HEK293T (cell line): ENCODE results near the gene ORC3.

Experiments
- CTCF ChIA-PET: fragments of 350-600 bp; formaldehyde crosslinking; extraction: SDS; loops from one replicate; lab custom pipeline; 2021; ENCODE audit warnings: antibody characterized with exemption, inconsistent platforms; lab: Yijun Ruan, JAX
- POLR2A ChIA-PET: fragments of 350-600 bp; formaldehyde crosslinking; extraction: SDS; loops from one replicate; lab custom pipeline; 2020; ENCODE audit warnings: antibody characterized with exemption, inconsistent platforms; lab: Yijun Ruan, JAX
- DNase-seq: peaks from one replicate; pipeline ENCODE4 v3.0.0; 2012; ENCODE audit warnings: mixed read lengths; ENCODE audit errors: extremely low spot score
- ARNT ChIP-seq: fragments of 450-650 bp; IDR thresholded peaks from 2 replicates; pipeline ENCODE4 v1.6.1; 2017; ENCODE audit warnings: mild to moderate bottlenecking
- BHLHE40 ChIP-seq: fragments of 450-650 bp; IDR thresholded peaks from 2 replicates; pipeline ENCODE4 v1.6.1; 2016; ENCODE audit warnings: mild to moderate bottlenecking, moderate library complexity, borderline replicate concordance
- CTBP1 ChIP-seq: fragments of 450-650 bp; IDR thresholded peaks from 2 replicates; pipeline ENCODE4 v1.6.1; 2016; ENCODE audit warnings: borderline replicate concordance
- ELF4 ChIP-seq: fragments of 450-650 bp; IDR thresholded peaks from 2 replicates; pipeline ENCODE4 v1.6.1; 2017; ENCODE audit warnings: antibody characterized with exemption
- FOXA1 ChIP-seq: fragments of 450-650 bp; IDR thresholded peaks from 2 replicates; pipeline ENCODE4 v1.6.1; 2016; ENCODE audit warnings: mild to moderate bottlenecking
- FOXK2 ChIP-seq: fragments of 450-650 bp; IDR thresholded peaks from 2 replicates; pipeline ENCODE4 v1.6.1; 2016; ENCODE audit warnings: mild to moderate bottlenecking
- FOXM1 ChIP-seq: fragments of 450-650 bp; IDR thresholded peaks from 2 replicates; pipeline ENCODE4 v1.6.1; 2017; ENCODE audit warnings: mild to moderate bottlenecking, borderline replicate concordance
- HDGF ChIP-seq: fragments of 450-650 bp; IDR thresholded peaks from 2 replicates; pipeline ENCODE4 v1.6.1; 2017; ENCODE audit warnings: antibody characterized with exemption, borderline replicate concordance
- L3MBTL2 ChIP-seq: fragments of 450-650 bp; conservative IDR thresholded peaks from 2 replicates; pipeline ENCODE4 v1.6.1; 2016; ENCODE audit warnings: mild to moderate bottlenecking
- LEF1 ChIP-seq: fragments of 450-650 bp; IDR thresholded peaks from 2 replicates; pipeline ENCODE4 v1.6.1; 2017; ENCODE audit warnings: mild to moderate bottlenecking, borderline replicate concordance
- NFRKB ChIP-seq: fragments of 450-650 bp; IDR thresholded peaks from 2 replicates; pipeline ENCODE4 v1.6.1; 2016; ENCODE audit warnings: mild to moderate bottlenecking, moderate library complexity
- SP1 ChIP-seq: fragments of 450-650 bp; IDR thresholded peaks from 2 replicates; pipeline ENCODE4 v1.6.1; 2017
- SUZ12 ChIP-seq: fragments of 450-650 bp; IDR thresholded peaks from 2 replicates; pipeline ENCODE4 v1.6.1; 2016; ENCODE audit warnings: mild to moderate bottlenecking
- TARDBP ChIP-seq: fragments of 450-650 bp; IDR thresholded peaks from 2 replicates; pipeline ENCODE4 v1.6.1; 2016
- ZNF384 ChIP-seq: fragments of 450-650 bp; IDR thresholded peaks from 2 replicates; pipeline ENCODE4 v1.6.1; 2016
- TF ChIP-seq, protein P1 (sequence below): fragments of 450-650 bp; IDR thresholded peaks from 2 replicates; pipeline ENCODE4 v1.6.1; 2016

Gene ORC3

DNA sequence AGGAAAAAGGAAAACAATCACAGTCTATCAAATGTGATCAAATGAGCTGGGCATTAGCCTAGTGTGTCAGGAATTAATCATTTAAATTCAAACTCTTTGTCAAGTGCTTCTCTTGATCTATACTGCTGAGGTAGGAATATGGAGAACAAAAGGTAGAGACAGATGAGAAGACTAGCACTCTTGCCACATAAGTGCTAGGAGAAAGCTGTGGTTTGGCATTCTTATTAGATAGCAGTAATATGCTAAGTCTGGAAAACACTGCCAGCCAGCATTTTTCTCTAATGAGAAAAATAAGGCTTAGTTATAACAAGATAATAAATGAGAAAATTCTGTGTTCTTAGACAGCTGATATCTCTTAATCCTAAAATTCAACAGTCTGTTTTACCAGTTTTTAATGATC lies 38.9 kb downstream of the ORC3 start:
- POLR2A ChIA-PET: no interaction called here
- CTCF ChIA-PET: no interaction called here
- DNase-seq: no peak
- no peak for TF ChIP-seq FOXK2
- TF ChIP-seq CTBP1: no peak
- TF ChIP-seq NFRKB: no peak
- TF ChIP-seq ELF4: no peak
- no peak for TF ChIP-seq LEF1
- no peak for TF ChIP-seq HDGF
- TF ChIP-seq, protein P1, sequence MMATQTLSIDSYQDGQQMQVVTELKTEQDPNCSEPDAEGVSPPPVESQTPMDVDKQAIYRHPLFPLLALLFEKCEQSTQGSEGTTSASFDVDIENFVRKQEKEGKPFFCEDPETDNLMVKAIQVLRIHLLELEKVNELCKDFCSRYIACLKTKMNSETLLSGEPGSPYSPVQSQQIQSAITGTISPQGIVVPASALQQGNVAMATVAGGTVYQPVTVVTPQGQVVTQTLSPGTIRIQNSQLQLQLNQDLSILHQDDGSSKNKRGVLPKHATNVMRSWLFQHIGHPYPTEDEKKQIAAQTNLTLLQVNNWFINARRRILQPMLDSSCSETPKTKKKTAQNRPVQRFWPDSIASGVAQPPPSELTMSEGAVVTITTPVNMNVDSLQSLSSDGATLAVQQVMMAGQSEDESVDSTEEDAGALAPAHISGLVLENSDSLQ: no peak
- TF ChIP-seq ARNT: no peak
- no peak for TF ChIP-seq SUZ12
- TF ChIP-seq BHLHE40: no peak
- no peak for TF ChIP-seq TARDBP
- no peak for TF ChIP-seq FOXM1
- no peak for TF ChIP-seq SP1
- no peak for TF ChIP-seq FOXA1
- no peak for TF ChIP-seq ZNF384

DNA sequence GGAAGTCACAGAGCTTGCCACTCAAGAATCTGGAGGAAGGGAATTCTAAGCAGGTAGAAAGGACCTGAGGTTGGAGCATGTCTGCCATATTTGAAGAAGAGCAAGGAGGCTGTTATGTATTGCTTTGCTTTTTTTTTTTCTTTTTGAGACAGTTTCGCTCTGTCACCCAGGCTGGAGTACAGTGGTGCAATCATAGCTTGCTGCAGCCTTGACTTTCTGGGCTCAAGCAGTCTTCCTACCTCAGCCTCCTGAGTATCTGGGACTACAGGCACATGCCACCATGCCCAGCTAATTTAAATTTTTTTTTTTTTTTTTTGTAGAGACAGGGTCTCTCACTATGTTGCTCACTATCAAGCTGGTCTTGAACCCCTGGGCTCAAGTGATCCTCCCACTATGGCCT lies 40.8 kb downstream of the ORC3 start:
- CTCF ChIA-PET: no interaction called here
- no peak for DNase-seq
- POLR2A ChIA-PET: no interaction called here
- TF ChIP-seq NFRKB (no peak), TARDBP (no peak), ARNT (no peak), SP1 (no peak), FOXA1 (no peak), ZNF384 (no peak), CTBP1 (no peak), HDGF (no peak), LEF1 (no peak), FOXK2 (no peak), BHLHE40 (no peak), L3MBTL2 (no peak), FOXM1 (no peak), SUZ12 (no peak), ELF4 (no peak)
- TF ChIP-seq, protein P1: no peak

DNA sequence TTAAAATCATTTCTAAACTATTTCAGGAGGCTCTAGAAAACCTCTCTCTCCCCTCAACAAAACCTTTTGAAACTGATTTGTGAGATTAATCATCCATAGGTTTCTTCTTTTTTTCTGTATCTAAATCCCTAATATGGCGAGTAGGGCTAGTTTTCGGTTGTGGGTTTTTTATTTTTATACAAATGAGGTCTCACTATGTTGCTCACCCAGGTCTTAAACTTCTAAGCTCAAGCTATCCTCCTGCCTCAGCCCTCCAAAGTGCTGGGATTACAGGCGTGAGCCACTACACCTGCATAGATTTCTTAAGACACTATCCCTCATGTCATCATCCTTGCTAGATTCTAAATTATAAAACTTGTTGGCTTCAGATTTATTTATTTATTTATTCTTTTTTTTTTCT lies 43.9 kb downstream of the ORC3 start:
- TF ChIP-seq FOXM1 (no peak), NFRKB (no peak), SUZ12 (no peak), ARNT (no peak), HDGF (no peak), TARDBP (no peak), LEF1 (no peak), BHLHE40 (no peak), ELF4 (no peak)
- CTCF ChIA-PET: no interaction called here
- POLR2A ChIA-PET: no interaction called here
- DNase-seq: no peak

DNA sequence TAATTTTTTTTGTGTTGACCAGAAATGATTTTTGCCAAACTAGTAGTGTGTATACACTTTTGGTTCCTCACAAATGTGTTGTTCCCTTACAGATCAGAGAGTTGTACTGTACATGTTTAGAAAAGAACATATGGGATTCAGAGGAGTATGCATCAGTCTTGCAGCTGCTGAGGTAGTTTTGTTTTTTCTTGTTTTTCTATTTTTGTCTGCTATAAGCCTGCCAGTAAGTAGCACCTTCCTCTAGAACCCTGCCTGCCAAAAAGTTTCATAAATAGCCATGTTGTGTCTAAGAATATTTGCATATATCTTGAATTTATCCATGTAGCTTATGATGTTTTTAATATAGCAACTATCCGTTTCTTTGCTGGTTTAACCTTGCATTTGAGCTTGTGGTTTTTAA lies 46.4 kb downstream of the ORC3 start:
- DNase-seq: no peak
- ChIA-PET CTCF (no interaction called here), POLR2A (interaction anchor here (0.6 kb wide), 1 partner anchor 15 kb away, joined by 4 read pairs; no protein-coding TSS in a partner anchor)
- TF ChIP-seq FOXA1 (no peak), FOXK2 (no peak), TARDBP (no peak), SUZ12 (no peak), HDGF (no peak), FOXM1 (no peak), ARNT (no peak), SP1 (no peak), NFRKB (no peak), LEF1 (no peak), BHLHE40 (no peak), L3MBTL2 (no peak), CTBP1 (no peak)
- TF ChIP-seq, protein P1: no peak

DNA sequence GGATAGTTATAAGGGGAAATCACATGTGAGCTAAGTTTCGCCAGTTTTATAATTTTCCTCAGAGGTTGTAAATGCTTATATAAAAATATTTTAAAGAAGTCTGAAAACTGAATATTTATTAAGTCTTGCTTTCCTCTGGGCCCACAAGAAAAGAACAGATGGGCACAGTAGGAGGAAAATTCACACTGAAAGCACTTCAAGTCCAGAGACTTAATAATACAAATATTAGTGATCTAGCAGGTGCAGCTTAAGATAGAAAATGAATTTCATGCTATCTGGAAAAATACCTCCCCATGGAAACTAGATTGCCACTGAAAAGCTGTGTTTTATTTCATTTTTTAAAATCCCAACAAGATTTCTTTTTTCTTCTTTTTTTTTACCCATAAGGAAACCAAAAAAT lies 47.2 kb downstream of the ORC3 start:
- ChIA-PET POLR2A (interaction anchor here (0.6 kb wide), 1 partner anchor 14 kb away, joined by 4 read pairs; no protein-coding TSS in a partner anchor), CTCF (no interaction called here)
- no peak for DNase-seq
- TF ChIP-seq LEF1 (no peak), TARDBP (no peak), L3MBTL2 (no peak), SUZ12 (no peak)

DNA sequence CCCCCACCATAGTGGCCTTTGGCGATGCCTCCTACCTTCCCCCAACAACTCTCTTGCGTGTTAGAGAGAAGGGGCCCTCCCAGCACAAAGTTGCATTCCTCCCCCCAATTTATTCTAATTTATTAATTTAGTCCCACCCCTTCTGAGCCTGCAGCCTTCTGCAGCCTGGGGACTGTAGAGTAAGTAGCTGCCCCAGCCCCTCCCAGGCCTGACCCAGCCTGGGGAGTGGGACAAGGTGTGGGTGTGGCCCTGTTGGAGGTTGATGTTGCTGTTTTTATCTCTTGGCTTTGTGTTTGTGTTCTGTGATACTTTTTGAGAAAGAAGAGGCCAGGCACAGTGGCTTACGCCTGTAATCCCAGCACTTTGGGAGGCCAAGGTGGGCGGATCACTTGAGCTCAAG lies 49.4 kb downstream of the ORC3 start:
- TF ChIP-seq L3MBTL2 (no peak), SP1 (no peak), ZNF384 (no peak), CTBP1 (no peak), FOXK2 (no peak), LEF1 (no peak), ARNT (no peak), TARDBP (no peak), FOXM1 (no peak), HDGF (no peak), FOXA1 (no peak), SUZ12 (no peak), BHLHE40 (no peak), NFRKB (no peak), ELF4 (no peak)
- TF ChIP-seq, protein P1: no peak
- CTCF ChIA-PET: interaction anchor here (1.2 kb wide), 1 partner anchor 12 kb away, joined by 3 read pairs; no protein-coding TSS in a partner anchor
- DNase-seq: no peak
- POLR2A ChIA-PET: no interaction called here
